H1 (cell line): ENCODE data around the gene FARS2. TPM values are rescaled to one million over a fixed set of nuclear protein-coding genes. Genes with fewer than 3 reads are reported as not detected.

ENCODE experiments used
- CBX8 ChIP-seq: fragments of 300-800, 300-1000 bp; sonication (generic); IDR thresholded peaks from 2 replicates; pipeline ENCODE4 v1.7.1; 2016; ENCODE audit warnings: low read depth, low read length, borderline replicate concordance
- FOSL1 ChIP-seq: IDR thresholded peaks from 2 replicates; pipeline ENCODE4 v1.6.1; 2011; ENCODE audit warnings: mild to moderate bottlenecking, low read depth, low read length, moderate library complexity; ENCODE audit not compliant: insufficient read depth
- GABPA ChIP-seq: IDR thresholded peaks from 2 replicates; pipeline ENCODE4 v1.6.1; 2011; ENCODE audit warnings: mild to moderate bottlenecking, low read length, moderate library complexity, borderline replicate concordance; ENCODE audit not compliant: insufficient read depth
- RNF2 ChIP-seq: fragments of 200-900, 300-1000 bp; sonication (generic); IDR thresholded peaks from 2 replicates; pipeline ENCODE4 v1.7.1; 2016; ENCODE audit warnings: borderline replicate concordance, low read depth, mild to moderate bottlenecking, antibody characterized with exemption, low read length; ENCODE audit not compliant: poor library complexity, severe bottlenecking; ENCODE audit errors: missing control alignments
- RXRA ChIP-seq: IDR thresholded peaks from 2 replicates; pipeline ENCODE4 v1.6.1; 2011; ENCODE audit warnings: low read depth, mild to moderate bottlenecking, low read length, moderate library complexity; ENCODE audit not compliant: insufficient read depth
- SP2 ChIP-seq: IDR thresholded peaks from 2 replicates; pipeline ENCODE4 v1.6.1; 2012; ENCODE audit warnings: mild to moderate bottlenecking, low read length, inconsistent platforms
- ZNF274 ChIP-seq: IDR thresholded peaks from 2 replicates; pipeline ENCODE4 v1.7.0; 2012; ENCODE audit warnings: low read length, borderline replicate concordance; ENCODE audit errors: extremely low read depth
- polyA plus RNA-seq, 7 experiments: library from polyadenylated mRNA; depleted of rRNA in 3 of 7; stranded (reverse) in 5 of 7; unstranded in 2 of 7; fragments of >200 nt in 5 of 7; fragments of 200-250 nt in 2 of 7; gene quantifications; 1 replicate in 5 of 7; 2 replicates in 1 of 7; 4 replicates in 1 of 7; pipeline versions ENCODE4 v1.2.1 to v1.2.3, GENCODE V29; 2011 to 2013; ENCODE audit warnings: missing spikeins in 2 of 7, mixed read lengths in 2 of 7
- total RNA-seq: library from RNA; stranded (reverse); fragmentation: NEBNext Ultra II Directional; extraction: Animal tissue kit (Norgen Biotek cat#: 25700); gene quantifications from 2 replicates; pipeline ENCODE4 v1.2.1, GENCODE V29; 2021
- TF ChIP-seq, protein P1 (sequence below): IDR thresholded peaks from 2 replicates; pipeline ENCODE4 v1.6.1; 2012; ENCODE audit warnings: inconsistent platforms
- TF ChIP-seq, protein P2 (sequence below): IDR thresholded peaks from 2 replicates; pipeline ENCODE4 v1.6.1; 2011; ENCODE audit warnings: low read depth, mild to moderate bottlenecking, low read length; ENCODE audit not compliant: insufficient read depth
- TF ChIP-seq, protein P3 (sequence below): IDR thresholded peaks from 2 replicates; pipeline ENCODE4 v1.6.1; 2012; ENCODE audit warnings: low read length, inconsistent platforms

FARS2 gene
- total and polyA plus RNA-seq, 2 of the 8 experiments (the other 6 are each of a cell fraction or from before 2014, with no cell fraction given) = 11.7 to 14.4 TPM

DNA sequence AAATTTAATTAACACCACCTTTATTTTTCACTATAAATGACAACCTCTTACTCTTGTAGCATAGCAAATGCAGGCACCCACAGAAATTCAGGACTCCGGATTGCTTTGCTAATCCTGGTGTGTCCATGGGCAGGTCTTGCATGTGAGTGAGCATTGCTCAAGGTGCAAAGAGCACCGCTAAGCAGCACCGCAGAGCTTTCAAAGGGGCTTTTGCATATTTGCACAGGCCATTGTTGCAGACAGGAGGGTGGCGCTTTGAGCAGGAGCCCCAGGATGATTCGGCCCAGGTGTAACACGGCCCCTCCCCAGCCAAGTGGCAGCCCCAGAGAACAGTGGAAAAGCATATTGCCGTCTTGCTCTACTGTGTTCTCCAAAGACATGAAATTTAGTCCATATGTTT lies 452.2 kb downstream of the FARS2 start (continued):
- no peak for TF ChIP-seq RXRA
- TF ChIP-seq ZNF274 = no peak
- no peak for TF ChIP-seq SP2
- TF ChIP-seq GABPA = no peak
- TF ChIP-seq, protein P1, sequence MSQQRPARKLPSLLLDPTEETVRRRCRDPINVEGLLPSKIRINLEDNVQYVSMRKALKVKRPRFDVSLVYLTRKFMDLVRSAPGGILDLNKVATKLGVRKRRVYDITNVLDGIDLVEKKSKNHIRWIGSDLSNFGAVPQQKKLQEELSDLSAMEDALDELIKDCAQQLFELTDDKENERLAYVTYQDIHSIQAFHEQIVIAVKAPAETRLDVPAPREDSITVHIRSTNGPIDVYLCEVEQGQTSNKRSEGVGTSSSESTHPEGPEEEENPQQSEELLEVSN = no peak
- no peak for TF ChIP-seq RNF2
- TF ChIP-seq FOSL1 = no peak
- TF ChIP-seq, protein P2, sequence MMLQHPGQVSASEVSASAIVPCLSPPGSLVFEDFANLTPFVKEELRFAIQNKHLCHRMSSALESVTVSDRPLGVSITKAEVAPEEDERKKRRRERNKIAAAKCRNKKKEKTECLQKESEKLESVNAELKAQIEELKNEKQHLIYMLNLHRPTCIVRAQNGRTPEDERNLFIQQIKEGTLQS = no peak
- TF ChIP-seq, protein P3, sequence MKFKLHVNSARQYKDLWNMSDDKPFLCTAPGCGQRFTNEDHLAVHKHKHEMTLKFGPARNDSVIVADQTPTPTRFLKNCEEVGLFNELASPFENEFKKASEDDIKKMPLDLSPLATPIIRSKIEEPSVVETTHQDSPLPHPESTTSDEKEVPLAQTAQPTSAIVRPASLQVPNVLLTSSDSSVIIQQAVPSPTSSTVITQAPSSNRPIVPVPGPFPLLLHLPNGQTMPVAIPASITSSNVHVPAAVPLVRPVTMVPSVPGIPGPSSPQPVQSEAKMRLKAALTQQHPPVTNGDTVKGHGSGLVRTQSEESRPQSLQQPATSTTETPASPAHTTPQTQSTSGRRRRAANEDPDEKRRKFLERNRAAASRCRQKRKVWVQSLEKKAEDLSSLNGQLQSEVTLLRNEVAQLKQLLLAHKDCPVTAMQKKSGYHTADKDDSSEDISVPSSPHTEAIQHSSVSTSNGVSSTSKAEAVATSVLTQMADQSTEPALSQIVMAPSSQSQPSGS = no peak
- TF ChIP-seq CBX8 = no peak
